ENCODE results near the gene DLD.
A peak's percentile ranks its signal among the peaks of the same experiment; 100 is the strongest.
"Not testable (repeated sequence)": the region's sequence is repeated elsewhere in the genome, so short reads cannot be mapped to it uniquely, and the experiment has no call there.

Gene DLD

DNA sequence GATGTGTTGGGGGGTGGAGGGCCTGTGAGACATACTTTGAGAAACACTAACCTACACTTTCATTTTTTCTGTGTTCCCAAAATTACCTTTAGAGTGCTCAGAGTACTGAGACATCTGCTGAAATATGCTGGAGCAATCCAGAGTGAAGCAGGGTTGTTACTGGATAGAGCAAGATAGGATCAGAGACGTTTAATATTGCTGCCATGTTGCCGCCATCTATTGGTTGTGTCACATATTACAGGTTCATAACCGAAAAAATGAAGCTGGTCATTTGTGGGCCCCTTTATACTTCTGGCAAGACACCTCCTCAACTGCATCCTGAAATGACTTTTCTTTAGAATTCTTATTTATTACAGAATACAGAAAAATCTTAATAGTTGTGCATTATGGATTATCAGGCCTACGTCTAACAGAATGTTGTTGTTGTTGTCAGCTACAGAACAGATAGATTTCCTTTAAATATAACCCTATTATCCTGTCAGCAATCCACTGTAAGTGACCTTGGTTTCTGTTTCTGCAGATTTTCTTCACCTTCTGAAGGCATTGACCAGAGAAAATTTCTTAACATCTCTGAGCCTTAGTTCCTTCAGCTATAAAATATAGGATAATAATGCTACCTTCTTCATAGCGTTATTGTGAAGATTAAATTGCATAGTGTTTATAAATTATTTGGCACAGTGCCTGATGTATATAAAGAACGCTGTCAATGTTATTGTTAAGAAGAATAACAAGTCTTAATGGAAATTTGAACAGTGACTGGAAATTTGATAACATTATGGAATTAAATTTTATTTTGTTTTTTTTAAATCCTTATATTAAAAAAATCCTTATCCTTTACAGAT lies 16.2 kb upstream of the DLD start:
- peak; percentile 63 for FAIRE-seq

DNA sequence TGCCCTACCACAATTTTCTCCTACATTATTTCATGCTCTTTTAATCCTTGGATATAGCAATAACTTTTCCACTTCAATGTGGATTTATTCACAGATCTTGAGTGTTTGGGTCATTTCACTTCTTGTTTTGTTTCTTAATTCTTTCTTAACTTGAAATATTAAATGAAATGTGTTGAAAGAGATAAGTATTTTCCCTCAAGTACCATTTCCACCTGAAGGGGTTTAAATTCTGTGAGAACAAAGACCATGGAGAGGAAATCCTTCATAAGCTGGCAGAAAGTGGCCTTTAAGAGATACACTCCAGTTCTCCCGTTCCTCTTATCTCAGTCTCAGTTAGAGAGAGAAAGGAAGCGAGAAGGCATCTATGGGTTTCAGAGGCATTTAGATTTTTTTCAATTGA lies 14.1 kb upstream of the DLD start:
- no peak for FAIRE-seq

DNA sequence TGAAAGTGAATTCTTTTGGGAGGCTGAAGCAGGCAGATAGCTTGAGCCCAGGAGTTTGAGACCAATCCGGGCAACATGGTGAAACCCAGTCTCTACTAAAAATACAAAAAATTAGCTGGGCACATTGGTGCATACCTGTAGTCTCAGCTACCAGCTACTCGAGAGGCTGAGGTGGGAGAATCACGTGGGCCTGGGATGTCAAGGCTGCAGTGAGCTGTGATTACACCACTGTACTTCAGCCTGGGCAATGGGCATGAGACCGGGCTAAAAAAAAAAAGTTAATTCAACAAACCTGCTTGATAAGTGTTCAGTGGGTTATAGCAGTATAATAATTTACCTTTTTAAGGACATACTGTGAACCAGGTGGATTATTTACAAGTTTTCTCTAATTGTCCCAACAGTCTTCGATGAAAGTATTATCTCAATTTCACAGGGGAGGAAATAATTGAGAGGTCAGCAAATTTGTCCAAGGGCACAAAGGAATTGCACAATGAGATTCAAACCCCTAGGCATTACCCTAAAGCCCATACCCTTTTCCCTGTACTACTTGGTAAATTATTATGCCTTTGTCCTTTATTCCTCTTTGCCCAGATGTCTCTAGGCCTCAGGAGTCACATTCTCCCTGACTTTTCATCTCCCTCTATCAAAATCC lies 13.1 kb upstream of the DLD start:
- FAIRE-seq = no peak

DNA sequence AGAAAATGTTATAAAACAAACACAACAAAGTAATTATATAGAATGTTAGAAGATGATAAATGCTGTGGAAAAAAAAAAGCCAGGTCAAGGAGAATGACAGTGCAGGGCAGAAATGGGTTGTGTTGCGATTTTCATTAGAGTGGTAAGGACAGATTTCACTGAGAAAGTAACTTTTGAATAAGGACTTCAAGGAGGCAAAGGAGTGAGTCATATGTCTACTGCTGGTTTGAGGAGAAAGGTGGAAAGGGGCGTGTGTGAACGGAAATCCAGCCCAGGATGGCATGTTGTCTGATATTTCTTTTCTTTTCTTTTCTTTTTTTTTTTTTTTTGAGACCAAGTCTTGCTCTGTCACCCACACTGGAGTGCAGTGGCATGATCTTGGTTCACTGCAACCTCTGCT lies 12.3 kb upstream of the DLD start:
- FAIRE-seq = no peak

DNA sequence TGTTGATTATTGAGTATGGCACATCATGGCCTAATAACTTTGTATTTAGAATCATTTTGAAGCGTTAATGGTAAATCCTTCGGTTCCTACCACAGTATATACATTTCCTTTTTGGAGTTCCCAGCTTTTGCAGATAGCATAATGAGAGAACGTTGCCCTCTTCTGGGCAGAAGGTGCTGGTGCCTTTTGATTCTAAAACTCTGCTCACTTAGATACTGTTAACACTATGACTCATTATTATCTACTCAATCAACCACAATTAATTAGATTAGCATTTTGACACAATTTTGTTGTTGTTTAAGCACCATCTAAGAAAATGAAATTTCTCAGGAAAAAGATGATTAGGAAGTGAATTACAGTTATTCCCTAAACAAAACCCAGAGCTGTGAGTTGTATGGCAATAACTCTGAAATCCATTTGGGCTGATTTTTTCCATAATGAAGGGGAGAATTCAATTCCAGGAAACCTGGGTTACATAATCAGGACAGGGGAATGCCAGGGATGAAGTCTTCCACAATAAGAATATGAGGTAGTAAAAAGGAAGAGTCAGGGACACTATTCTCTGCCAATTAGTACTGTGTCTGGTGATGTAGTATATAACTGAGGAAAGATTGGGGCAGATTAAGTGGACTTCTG lies 11.5 kb upstream of the DLD start:
- FAIRE-seq = peak; percentile 93

DNA sequence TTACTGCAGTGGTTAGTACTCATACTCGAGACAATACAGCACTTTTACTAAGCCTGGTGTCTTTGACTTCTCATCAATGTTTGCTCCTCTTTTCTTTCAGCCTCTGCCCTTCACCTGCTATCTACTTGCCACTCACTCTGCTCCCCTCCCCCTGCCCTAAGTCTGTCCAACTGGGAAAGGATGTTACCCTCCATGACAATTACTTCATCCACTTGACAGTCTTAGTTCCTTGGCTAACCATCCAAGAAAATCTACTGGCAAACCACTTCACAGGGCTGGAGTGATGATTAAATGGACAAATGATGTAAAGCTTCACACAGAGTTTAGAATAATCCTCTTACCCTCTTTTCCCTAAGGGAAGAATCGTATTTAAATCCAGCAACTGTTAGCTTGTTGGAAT lies 8.2 kb upstream of the DLD start:
- no peak for FAIRE-seq

DNA sequence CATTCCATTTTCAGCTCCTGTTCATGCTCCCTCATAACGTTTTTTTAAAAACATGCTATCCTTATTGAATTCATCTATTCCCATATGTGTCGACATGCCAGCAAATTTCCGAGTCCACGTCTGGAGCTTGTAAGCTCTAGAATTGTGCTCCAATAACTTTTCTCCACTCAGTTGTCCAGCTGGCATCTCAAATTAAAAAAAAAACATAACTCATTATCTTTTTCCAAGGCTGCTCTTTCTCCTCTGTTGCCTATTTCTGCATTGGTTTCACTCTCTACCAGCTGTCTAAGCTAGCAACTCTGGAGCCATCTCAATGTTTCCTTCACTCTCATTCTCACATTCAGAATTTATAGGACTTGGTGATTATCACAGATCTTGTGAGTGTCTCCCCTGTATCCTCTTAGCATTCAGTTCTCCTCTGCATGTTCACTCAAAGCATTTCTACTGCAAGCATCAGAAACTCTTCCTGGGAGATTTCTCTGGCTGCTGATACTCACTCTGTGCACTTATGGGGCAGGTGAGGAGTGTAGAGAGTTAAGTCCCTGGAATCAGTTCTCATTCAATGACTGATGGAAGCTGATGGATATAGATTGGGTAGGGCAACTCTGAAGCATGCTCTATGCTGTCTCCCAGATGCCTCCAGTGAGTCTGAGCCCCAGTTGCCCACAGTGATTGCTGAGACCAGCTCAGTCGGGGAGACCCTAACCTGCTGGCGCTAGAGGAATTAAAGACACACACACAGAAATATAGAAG lies 6.7 kb upstream of the DLD start:
- FAIRE-seq = no peak

DNA sequence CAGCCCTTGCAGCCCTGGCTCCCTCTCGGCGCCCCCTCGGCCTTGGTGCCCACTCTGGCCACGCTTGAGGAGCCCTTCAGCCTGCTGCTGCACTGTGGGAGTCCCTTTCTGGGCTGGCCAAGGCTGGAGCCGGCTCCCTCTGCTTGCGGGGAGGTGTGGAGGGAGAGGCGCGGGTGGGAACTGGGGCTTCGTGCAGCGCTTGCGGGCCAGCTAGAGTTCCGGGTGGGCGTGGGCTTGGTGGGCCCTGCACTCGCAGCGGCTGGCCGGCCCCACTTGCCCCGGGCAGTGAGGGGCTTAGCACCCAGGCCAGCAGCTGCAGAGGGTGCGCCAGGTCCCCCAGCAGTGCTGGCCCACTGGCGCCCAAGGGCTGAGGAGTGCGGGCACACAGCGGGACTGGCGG lies 3.2 kb upstream of the DLD start:
- not testable (repeated sequence) for FAIRE-seq

DNA sequence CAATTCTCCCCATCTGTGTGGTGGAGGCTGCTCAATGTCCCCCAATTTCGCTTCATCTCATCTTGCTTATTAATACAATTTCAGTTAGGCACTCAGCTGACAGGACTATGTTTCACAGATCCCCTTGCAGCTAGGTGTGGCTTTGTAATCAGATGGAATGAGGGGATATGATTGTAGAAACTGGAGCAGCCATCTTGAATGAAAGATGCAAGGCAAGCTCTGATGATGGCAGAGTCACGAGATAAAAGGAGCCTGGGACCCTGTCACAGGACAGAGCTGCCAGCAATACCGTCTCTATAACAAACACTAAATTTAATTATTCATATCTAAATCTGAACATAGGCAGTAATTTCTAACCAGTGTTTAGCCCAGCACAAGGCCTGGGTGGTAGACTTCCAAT lies 991 bp upstream of the DLD start:
- FAIRE-seq = no peak

DNA sequence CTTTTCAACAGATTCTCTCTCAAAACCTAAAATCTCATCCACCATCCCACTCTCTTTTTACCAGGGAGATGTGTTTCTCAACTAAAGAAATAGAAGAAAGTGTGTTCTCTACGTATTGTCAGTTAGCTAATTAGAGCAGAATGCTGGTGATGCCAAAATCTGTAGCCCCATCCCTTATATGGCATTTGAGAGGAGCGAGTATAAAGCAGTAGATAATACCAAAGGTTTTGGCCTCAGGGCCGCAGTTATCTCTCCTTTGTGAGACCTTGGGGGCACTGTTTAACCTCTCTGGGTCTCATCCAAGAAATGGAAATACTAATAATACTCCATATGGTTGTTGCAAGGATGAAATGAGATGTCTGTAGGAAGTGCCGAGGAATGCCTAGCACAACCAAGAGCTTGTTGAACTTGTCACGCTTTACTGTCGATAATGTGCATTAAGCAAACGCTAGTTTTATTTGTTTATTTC lies 456 bp upstream of the DLD start:
- FAIRE-seq = no peak

DNA sequence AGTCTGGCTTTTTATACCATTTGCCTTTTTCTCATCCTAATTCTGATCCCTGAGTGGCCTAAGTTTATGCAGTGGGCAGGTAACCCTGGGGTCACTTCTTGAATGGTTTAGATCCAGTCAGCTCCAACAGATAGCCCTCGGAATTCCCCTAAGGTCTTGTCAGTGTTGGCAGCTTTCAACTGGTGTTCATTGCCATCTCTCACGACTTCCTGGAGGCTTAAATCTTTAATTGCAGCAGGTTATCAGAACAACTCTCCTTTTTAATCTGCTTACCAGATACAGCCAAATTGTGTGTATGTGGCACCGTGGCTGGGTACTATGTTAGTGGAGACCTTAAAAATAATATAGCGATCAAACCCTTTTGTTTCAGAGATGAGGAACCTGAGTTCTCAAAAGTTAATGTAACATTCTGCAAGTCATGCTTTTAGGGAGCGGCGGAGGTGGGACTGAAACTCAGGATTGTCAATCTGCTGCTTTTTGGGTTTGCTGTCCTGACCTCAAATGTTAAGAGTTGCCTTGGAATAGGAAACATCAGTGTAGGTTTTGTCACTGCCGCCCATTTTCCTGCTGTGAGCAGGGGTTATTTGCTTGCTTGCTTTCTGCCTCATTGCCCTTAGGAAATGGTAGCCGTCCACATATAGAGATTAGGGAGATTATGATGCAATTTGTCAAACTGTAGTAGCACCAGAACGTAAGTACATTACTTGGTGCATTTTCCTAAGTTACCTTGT lies 818 bp downstream of the DLD start:
- no peak for FAIRE-seq

DNA sequence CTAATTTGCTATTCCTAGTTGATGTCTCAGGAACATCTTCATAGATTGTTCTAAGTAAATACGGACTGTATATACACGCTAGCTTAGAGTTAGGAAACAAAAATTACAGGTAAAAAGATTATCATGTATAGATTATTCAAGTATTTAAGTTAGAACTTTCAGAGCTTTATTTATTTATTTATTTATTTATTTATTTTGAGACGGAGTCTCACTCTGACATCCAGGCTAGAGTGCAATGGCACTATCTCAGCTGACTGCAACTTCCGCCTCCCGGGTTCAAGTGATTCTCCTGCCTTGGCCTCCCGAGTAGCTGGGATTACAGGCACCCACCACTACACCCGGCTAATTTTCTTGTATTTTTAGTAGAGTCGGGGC lies 1.4 kb downstream of the DLD start:
- not testable (repeated sequence) for FAIRE-seq

DNA sequence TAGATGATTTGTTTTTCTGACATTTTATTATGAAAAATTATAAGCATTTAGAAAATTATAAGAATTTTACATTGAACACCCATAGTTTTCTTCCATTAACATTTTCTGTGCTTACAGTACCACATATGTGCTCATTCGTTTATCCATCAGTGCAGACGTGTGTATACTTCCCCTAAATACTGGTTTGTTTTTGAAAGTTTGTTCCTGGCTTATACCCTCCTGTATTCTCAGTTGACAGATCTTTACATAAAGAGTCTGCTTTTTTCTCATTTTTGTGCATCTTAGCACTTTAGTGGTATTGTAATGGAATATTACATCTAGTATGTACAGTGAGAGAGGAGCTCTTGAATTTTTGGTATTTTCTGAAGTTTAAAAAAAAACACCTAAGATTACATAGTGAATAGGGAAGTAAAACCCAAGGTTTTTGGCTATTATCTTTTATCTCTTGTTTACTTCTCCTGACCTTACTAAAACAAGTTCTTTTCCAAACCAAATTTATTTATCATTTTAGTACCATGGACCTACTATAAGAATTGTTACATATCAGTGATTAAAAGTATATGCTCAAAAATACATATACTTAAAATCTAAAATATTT lies 8.1 kb downstream of the DLD start:
- no peak for FAIRE-seq

DNA sequence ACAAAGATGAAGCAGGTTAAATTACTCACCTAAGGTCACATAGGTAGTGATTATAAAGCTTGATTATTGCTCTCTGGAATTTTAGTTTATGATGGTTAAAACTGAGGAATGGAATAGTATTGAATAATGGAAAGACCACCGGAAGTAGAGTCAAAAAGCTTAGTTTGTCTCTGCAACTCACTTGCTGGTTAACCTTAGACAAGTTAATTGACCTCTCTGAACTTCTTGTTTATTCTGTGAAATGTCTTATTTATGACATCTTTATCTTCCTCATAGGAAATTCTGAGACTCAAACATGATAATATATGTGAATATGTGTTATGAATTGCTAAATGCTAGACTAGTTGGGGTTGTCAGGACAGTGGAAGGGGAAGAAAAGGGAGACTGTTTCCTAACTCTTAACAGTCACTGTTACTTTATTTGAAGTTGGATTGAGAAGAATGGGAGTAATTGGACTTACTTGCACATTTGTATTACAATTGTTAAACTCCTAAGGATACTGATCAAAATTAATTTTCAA lies 9.6 kb downstream of the DLD start:
- FAIRE-seq = no peak

DNA sequence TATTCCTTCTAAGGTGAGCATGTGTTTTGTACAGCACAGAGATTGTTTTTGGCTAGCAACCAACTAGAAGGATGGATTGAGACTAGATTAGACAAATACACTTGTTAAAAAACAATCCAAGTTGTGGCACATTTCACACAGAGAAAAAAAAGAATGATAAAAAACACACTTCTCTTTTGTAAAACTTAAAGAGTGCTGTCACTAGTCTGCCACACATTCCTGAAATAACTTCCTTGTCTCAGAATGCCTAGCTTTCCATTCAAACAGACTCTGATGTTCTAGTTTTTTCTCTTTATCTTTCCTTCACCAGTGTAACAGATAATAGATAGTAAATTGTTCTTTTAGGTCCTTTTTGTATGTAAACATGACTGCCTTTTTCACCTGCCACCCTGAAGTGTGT lies 11.4 kb downstream of the DLD start:
- FAIRE-seq = no peak

DNA sequence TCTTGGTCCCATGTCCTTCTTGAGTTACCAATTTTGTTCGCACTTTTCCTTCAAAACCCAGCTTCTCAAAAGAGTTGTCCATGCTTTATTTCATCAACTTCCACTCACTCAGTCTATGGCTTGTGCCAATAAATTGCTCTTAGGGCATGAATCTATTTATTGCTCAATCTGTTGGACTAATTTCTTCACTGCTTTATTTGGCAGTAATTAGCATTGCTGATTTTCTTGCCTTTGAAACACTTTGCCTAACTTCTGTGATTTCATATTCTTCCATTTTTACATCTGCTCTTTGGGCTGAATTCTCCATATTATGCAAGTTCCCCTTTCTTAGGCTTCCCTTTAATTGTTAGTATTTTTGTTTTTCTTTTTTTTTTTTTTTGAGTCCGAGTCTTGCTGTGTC lies 16.8 kb downstream of the DLD start:
- no peak for FAIRE-seq

DNA sequence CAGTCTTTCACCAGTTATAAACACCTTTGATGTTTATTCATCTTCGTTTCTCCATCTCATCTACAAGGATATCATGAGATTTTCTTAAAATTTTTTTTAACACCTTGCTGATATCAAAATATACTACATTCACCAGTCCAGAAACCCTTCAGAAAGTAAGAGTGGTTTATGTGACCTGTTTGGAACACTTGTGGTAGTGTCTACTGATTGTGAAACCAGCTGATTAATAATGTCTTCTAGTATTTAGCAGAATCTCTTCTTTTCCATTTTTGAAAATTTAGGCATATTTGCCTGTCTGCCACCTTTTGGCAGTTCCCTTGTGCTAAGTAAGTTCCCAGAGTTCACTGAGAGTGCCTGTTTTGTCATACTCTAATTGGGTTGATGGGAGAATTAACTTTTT lies 18.5 kb downstream of the DLD start:
- no peak for FAIRE-seq

DNA sequence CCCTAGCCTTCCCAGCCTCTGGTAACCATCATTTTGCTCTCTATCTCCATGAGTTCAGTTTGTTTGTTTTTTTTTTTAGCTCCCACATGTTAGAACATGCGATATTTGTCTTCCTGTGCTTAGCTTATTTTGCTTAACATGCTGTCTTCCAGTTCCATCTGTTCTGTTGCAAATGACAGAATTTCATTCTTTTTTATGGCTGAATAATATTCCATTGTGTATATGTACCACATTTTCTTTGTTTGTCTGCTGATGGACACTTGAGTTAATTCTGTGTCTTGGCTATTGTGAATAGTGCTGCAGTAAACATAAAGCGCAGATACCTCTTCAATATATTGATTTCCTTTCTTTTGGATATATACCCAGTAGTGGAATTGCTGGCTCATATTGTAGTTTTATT lies 21.0 kb downstream of the DLD start:
- FAIRE-seq = no peak

DNA sequence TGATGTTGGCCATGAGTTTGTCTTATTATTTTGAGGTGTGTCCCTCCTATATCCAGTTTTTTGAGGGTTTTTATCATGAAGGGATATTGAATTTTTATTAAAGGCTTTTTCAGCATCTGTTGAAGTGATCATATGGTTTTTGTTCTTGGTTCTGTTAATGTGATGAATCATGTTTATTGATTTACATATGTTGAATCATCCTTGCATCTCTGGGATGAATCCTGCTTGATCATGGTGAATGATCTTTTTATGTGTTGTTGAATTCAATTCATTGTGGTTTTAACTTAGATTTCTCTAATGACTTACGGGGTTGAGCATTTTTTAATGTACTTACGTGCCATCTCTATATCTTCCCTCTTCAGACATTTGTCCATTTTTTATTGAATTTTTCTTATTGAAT lies 22.9 kb downstream of the DLD start:
- FAIRE-seq = no peak

DNA sequence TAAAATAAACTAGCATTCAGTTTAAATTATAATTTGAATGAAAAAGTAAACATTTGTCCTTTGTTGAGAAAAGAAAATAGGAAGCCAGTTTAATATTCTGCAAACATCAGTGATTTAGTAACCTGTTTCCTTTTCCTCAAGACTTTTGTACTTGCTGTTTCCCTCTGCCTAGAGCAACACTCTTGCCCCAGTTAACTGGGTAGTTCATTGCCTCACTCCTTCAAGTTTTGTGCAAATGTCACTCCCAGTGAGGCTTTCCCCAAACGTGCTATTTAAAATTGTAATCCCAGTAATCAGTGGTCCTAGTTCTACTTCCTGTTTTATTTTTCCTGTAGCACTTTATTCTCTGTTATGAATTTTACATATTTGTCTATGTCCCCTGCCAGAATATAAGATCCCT lies 23.8 kb downstream of the DLD start:
- no peak for FAIRE-seq

DNA sequence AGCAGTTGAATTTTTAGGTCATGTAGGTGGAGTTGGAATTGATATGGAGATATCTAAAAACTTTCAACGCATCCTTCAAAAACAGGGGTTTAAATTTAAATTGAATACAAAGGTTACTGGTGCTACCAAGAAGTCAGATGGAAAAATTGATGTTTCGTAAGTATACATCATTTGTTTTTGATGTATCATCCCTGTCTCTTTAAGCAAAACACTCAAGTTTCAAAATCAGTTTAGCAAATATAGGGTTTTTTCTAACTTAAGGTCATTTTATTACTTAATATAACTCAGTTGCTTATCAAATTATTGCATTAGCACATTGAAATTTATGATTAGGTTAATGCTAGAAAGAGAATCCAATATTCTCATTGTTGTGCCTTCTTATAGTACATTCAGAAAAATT lies 24.6 kb downstream of the DLD start:
- FAIRE-seq = no peak

Data from endometrium (tissue), 2 donors.